Measurements from ENCODE around the gene DPP7. TPM values are rescaled to one million over a fixed set of nuclear protein-coding genes. Genes with fewer than 3 reads are reported as not detected.

DPP7 gene
- total and polyA plus RNA-seq, 2 donors from 2014 or later = 164 to 205 TPM

GRCh38 chr9:137110147-137110910 is 4.2 kb downstream of the DPP7 start:
- Histone ChIP-seq H3K9ac (ENCODE audit: low read length in 3 of 3) (no peak overlapping the region), H3K27me3 (ENCODE audit: control insufficient read depth, insufficient read depth, low read length) (peaks cover 6% of the 10 kb centered on the region), H3K4me3 (ENCODE audit: low read length in 3 of 3) (no peak overlapping the region), H3K36me3 (ENCODE audit: control insufficient read depth in 2 of 3, insufficient read depth in 3 of 3, low read length in 3 of 3) (peaks cover 0 to 7% (median 4%) of the 10 kb centered on the region in 3 donors), H3K27ac (ENCODE audit: low read depth in 2 of 2, low read length in 2 of 2) (no peak overlapping the region), H3K4me1 (ENCODE audit: control insufficient read depth in 2 of 3, insufficient read depth in 2 of 3, low read depth in 1 of 3, low read length in 3 of 3) (peaks cover 0 to 4% (median 0%) of the 10 kb centered on the region in 3 donors), H3K9me3 (ENCODE audit: control insufficient read depth in 2 of 3, insufficient read depth in 1 of 3, low read length in 3 of 3) (no peaks in the 10 kb centered on the region)
- FAIRE-seq (no peak), DNase-seq (no peak)
- intact Hi-C loops (cut with DNase I) = loop anchor here (10.0 kb wide), 1 partner anchor 124 kb away; the partner anchor contains the start of gene SLC34A3
- TF ChIP-seq, protein P1, sequence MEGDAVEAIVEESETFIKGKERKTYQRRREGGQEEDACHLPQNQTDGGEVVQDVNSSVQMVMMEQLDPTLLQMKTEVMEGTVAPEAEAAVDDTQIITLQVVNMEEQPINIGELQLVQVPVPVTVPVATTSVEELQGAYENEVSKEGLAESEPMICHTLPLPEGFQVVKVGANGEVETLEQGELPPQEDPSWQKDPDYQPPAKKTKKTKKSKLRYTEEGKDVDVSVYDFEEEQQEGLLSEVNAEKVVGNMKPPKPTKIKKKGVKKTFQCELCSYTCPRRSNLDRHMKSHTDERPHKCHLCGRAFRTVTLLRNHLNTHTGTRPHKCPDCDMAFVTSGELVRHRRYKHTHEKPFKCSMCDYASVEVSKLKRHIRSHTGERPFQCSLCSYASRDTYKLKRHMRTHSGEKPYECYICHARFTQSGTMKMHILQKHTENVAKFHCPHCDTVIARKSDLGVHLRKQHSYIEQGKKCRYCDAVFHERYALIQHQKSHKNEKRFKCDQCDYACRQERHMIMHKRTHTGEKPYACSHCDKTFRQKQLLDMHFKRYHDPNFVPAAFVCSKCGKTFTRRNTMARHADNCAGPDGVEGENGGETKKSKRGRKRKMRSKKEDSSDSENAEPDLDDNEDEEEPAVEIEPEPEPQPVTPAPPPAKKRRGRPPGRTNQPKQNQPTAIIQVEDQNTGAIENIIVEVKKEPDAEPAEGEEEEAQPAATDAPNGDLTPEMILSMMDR (IDR thresholded peaks at IDR 0.05; ENCODE audit: borderline replicate concordance, extremely low read depth, insufficient read depth) = no peak

- Histone ChIP-seq H3K36me3 (ENCODE audit: control insufficient read depth in 2 of 3, insufficient read depth in 3 of 3, low read length in 3 of 3) (peaks cover 0 to 7% (median 6%) of the 10 kb centered on the region in 3 donors), H3K9me3 (ENCODE audit: control insufficient read depth in 2 of 3, insufficient read depth in 1 of 3, low read length in 3 of 3) (no peaks in the 10 kb centered on the region), H3K27ac (ENCODE audit: low read depth in 2 of 2, low read length in 2 of 2) (no peak overlapping the region), H3K4me3 (ENCODE audit: low read length in 3 of 3) (no peak overlapping the region), H3K9ac (ENCODE audit: low read length in 3 of 3) (no peak overlapping the region), H3K4me1 (ENCODE audit: control insufficient read depth in 2 of 3, insufficient read depth in 2 of 3, low read depth in 1 of 3, low read length in 3 of 3) (no peaks in the 10 kb centered on the region), H3K27me3 (ENCODE audit: control insufficient read depth, insufficient read depth, low read length) (peaks cover 6% of the 10 kb centered on the region)
- FAIRE-seq (no peak), DNase-seq (no peak)
- TF ChIP-seq, protein P1 (IDR thresholded peaks at IDR 0.05; ENCODE audit: borderline replicate concordance, extremely low read depth, insufficient read depth) = no peak
- intact Hi-C loops (cut with DNase I) = loop anchor here (10.0 kb wide), 1 partner anchor 125 kb away; the partner anchor contains the start of gene SLC34A3
These were observed 5.0 kb downstream of the DPP7 start for GRCh38 chr9:137109250-137110146.

- no peak for FAIRE-seq
- peaks cover 3 to 12% (median 9%) of the 10 kb centered on the region in 3 donors for H3K36me3 ChIP-seq (ENCODE audit: control insufficient read depth in 2 of 3, insufficient read depth in 3 of 3, low read length in 3 of 3)
- H3K4me1 ChIP-seq (ENCODE audit: control insufficient read depth in 2 of 3, insufficient read depth in 2 of 3, low read depth in 1 of 3, low read length in 3 of 3) = no peaks in the 10 kb centered on the region
These were observed 5.8 kb downstream of the DPP7 start for GRCh38 chr9:137108608-137109249.

More at GRCh38 chr9:137108608-137109249, 5.8 kb downstream of the DPP7 start:
- TF ChIP-seq, protein P1 (IDR thresholded peaks at IDR 0.05; ENCODE audit: borderline replicate concordance, extremely low read depth, insufficient read depth) = no peak
- H3K27ac ChIP-seq (ENCODE audit: low read depth in 2 of 2, low read length in 2 of 2) = no peak overlapping the region
- no peak overlapping the region for H3K4me3 ChIP-seq (ENCODE audit: low read length in 3 of 3)
- peaks cover 6% of the 10 kb centered on the region for H3K27me3 ChIP-seq (ENCODE audit: control insufficient read depth, insufficient read depth, low read length)
- intact Hi-C loops (cut with DNase I) = no loop called here
- H3K9me3 ChIP-seq (ENCODE audit: control insufficient read depth in 2 of 3, insufficient read depth in 1 of 3, low read length in 3 of 3) = no peaks in the 10 kb centered on the region
- H3K9ac ChIP-seq (ENCODE audit: low read length in 3 of 3) = no peak overlapping the region
- no peak for DNase-seq
